Anterior cingulate cortex (tissue), 58 donors: Measurements from ENCODE around the gene GRIK5.

ENCODE experiments used
- DNase-seq, 58 donors: peaks; one replicate each; lab custom pipeline; 2025; lab: John Stamatoyannopoulos, UW

Gene GRIK5

DNA sequence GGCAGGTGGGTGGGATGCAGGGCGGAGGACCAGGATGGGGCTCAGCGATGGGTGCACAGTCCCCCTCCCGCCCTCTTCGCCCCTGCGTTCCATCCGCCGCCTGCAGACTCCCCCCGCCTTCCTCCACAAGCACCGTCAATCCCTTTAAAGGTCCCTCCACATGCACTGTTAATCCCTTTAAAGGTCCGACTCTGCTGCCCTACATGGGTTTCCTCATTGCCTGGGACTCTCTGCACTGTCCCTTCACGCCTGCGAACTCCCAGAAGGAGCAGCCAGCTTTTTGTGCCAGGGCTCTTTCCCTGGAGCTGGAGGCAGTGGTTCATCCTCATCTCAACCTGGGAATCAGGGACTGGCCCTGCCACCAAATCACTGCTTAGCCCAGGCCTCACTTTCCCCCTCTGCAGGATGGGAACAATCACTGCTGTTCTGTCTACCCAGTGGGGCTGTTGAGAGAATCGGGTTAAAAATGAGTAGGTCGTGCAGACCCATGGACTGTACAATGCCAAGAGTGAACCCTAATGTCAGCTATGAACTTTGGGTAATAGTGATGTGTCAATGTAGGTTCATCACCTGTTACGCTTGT is 26.3 kb upstream of the GRIK5 start:
- no peak for DNase-seq

- DNase-seq: no peak
Observed at GRCh38 chr19:42095814-42096230, 25.8 kb upstream of the GRIK5 start.

DNA sequence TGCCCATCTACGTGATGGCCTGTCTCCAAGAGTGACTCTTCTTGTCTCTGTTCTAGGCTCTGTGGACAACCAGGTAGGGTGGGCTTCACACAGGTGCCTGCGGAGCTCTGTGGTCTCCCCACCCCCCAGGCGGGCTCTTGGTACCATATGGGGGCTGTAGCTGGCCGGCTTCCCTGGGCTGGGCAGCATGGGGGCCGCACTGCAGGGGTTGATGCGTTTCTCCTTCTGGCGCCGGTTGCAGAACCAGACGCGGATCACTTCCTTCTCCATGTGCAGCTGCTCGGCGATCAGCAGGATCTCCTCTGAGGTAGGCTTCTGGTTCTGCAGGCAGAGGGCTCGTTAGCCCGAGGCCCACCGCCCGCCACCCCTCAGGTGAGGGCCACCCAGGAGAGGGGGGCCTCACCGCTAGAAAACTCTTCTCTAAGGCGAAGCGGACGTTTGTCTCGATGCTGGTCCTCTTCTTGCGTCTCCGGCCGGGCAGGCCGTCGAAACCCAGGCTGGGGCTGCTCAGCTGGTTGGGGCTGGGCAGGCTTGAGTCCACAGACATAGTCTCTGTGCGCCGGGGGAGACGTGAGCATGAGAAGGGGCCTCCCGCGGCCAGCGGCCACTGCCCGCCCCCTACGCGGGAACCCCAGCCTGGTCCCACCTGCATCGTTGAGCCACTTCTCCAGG is 25.3 kb upstream of the GRIK5 start:
- no peak for DNase-seq

GRCh38 chr19:42093926-42094325 is 23.9 kb upstream of the GRIK5 start:
- no peak for DNase-seq

DNA sequence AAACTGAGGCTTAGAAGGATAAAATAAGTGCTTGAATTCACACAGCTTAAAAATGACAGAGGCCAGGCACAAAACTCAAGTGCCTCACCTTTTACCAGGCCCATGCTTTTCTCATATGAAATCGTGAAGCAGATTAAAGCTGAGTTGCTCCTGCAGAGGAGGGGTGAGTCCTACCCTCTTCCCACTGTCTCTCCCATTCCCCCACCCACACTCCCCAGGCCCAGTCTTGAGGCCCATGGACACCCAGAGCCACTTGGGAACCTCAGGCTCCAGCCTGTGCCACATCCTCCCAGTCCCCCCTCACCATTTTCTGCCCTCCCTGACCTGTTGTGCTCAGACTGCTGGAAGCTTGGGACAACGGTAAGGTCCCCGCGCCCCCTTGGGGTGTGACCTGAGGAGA is 23.5 kb upstream of the GRIK5 start:
- DNase-seq: no peak

GRCh38 chr19:42092350-42092749 is 22.3 kb upstream of the GRIK5 start:
- no peak for DNase-seq

GRCh38 chr19:42091742-42092141 is 21.7 kb upstream of the GRIK5 start:
- DNase-seq: no peak

DNA sequence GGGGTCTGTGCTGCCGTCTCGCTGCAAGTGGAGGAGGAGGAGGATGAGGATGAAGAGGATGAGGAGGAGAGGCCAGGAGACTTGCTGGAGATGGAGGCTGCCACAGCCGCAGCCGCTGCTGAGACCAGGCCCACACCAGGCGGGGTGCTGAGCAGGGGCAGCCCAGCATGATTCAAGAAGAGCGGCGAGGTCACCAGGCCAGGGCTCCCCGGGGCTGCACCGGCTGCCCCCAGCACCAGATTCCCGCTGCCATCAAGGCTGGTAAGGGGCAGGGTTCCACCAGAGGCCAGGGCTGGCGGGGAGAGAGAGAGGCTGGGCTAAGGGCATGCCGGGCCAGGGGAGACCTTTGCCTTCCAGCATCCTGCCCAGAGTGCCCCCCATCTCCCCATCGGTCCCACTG is 21.3 kb upstream of the GRIK5 start:
- DNase-seq: no peak

DNA sequence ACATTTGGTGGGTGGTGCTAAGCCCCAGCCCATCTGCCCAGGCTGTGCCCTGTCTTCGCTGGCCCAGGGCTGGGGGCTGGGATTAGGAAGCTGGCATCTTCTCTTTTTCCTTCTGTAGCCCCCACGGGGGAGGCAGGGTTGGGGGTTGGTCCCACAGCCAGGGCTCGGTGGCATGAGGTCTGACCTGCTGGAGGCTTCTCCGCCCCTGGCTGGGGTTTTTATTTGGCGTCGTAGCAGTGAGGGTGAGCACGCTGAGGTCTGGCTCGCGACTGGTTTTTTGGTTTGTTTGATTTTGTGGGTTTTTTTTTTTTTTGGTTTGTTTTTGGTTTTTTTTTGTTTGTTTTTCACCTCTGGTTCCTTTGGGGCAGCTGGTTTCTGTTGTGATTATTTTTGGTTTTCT is 20.7 kb upstream of the GRIK5 start:
- DNase-seq: no peak

GRCh38 chr19:42089772-42090171 is 19.8 kb upstream of the GRIK5 start:
- no peak for DNase-seq

- DNase-seq: no peak
Observed at GRCh38 chr19:42089191-42089750, 19.3 kb upstream of the GRIK5 start.

DNA sequence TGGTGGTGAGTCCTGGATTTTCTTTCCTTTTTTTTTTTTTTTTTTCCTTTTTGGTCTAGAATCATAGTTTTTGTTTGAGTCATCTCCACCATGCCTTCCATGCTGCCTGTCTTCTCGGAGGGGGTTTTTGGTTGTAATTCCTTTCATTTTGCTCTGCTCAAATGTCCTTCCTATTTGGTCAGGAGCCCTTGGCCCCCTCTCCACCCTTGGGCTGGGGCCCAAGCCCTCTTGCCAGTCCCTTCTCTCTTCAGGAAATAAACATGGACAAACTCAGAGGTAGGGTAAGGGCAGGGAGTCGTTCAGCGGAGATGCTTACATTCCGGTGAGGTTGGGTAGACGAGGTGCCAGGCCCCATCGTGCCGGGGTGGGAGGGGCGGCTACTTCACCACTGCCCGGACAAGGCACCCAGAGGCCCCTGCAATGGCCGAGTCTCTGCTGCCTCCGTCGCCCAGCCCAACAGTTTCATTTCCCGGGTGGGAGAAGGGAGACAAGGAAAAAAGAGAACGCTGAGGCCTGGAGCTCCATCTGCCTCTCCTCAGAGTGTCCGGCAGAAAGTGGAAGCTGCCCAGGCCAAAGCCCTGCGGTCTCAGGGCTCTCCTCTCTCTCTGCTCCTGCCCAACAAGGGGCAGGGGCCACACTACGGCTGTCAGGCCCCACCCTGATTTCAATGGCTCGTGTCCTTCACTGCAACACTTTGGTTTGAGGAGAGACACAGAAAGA is 18.6 kb upstream of the GRIK5 start:
- no peak for DNase-seq

DNA sequence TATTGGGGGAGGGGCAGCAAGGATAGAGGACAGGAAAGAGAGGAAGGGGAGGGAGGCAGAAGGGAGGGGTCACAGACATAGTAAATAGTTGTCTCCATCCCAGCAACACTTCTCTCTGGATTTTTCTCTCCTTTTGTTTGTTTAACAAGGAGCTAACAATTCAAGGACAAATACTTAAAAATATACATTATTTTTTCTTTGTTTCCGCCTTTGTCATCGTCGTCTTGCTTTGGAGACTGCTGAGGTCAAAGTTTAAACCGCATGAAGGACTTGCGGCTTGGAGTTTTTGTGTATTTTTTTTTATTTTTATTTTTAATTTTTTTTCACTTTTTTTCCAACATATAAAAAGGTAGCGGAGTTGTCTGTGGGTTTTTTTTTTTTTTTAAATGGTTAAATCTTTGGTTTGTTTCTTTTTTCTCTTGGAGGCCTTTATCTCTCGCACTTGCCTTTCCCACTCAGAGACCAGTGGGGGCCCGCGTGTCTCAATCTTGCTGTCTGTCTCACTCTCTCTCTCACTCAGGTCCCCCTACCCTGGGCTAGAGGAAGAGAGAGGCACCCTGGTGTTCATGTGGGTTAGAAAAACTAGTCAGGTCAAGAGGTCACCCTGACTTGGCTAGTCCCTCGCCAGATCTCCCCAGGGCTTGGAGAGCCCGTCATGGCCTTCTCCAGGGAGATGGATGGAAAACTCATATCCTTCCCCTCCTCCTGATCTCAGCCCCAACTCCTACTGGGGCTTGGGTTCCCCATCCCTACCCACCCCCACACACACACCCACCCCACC is 17.0 kb upstream of the GRIK5 start:
- no peak for DNase-seq

- DNase-seq: no peak
Observed at GRCh38 chr19:42086188-42086736, 16.3 kb upstream of the GRIK5 start.

DNA sequence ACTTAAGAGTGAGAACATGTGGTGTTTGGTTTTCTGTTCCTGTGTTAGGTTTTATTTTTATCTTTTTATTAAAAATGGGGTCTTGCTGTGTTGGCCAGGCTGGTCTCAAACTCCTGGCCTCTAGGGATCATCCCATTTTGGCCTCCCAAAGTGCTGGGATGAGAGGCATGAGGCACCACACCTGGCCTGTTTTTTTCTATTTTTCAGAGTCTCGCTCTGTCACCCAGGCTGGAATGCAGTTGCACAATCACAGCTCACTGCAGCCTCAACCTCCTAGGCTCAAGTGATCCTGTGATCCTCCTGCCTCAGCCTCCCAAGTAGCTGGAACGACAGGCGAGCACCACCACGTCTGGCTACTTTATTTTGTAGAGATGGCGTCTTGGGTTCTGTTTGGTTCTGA is 13.5 kb upstream of the GRIK5 start:
- DNase-seq: no peak

DNA sequence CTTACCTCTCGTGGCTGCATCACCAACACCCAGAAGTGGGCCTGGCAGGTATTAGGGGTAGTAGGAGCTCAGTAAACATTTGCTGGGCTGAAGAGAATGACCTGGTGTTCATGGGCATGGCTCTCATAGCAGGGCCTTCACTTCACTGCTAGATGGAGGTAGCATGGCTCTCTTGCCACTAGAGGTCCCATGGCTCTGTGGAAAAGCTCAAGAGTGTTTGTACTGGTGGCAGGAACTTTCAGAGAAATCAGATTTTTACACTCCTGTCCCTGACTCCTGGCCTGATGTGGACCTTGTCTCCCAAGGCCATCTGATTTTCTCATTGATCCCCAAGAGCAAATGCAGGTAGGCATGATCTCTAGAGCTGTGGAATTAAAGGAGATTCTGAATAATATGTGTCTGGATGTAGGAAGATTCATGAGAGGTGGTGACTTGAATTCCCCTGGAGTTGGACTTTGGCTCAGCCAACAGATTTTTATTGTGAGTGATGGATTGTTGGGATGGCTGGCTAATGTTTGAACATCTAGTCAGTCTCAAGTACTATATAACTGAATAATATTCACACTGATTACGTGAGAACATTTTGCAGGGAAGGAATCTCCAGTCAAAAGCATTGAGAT is 11.7 kb upstream of the GRIK5 start:
- DNase-seq: no peak

GRCh38 chr19:42080764-42081375 is 10.9 kb upstream of the GRIK5 start:
- DNase-seq: no peak

- DNase-seq: no peak
Observed at GRCh38 chr19:42079886-42080763, 10.1 kb upstream of the GRIK5 start.

DNA sequence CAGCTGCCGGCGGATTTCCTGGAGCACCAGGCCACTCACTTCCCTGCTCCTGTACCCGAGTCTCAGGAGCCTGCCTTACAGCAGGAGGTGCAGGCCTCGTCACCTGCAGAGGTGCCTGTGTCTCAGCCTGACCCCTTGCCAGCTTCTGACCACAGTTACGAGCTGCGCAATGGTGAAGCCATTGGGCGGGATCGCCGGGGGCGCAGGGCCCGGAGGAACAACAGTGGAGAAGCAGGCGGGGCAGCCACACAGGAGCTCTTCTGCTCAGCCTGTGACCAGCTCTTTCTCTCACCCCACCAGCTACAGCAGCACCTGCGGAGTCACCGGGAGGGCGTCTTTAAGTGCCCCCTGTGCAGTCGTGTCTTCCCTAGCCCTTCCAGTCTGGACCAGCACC is 9.3 kb upstream of the GRIK5 start:
- no peak for DNase-seq
